ENCODE measurements around the gene TARS3.
"Not testable (repeated sequence)": the region's sequence is repeated elsewhere in the genome, so short reads cannot be mapped to it uniquely, and the experiment has no call there.

The TARS3 gene

DNA sequence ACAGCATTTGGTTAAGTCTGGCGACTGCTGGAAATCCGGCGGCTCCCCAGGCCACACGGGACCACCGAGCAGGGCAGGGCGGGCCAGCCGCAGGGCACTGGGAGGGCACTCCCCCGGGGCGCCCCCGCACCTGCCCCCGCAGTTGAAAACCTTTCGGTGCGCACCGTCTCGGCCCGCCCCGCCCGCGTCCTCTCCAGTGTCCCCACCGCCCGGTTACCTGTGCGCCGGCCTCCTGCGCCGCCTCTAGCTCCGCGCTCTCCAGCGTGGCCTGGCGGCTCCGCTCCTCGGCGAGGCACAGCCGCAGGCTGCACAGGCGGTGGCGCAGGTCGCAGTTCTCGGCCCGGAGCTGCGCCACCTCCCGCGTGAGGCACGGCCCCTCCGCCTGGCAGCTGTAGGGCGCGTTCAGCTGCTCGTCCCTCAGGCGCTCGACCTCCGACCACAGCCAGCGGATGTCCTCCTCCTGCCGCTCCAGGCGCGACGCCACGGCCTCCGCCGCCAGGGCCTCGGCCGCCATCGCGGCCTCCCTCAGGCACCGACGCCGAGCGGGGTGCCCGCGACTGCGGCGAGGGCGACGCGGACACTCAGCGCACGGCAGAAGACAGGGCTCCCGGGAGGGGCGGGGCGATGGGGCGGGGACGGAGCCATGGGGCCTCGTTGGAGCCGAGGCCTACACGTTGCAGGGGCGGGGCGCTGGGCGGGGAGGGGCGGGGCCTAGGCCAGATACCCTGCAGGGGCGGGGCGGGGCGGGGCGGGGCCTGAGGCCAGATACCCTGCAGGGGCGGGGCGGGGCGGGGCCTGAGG is at the start of gene TARS3:
Gene TARS3, minus strand, starts transcription at position 600 of the 801 bp plus-strand sequence. Its CDS starts 86 bp downstream, at position 514.
- peak; percentile 81 for DNase-seq

DNA sequence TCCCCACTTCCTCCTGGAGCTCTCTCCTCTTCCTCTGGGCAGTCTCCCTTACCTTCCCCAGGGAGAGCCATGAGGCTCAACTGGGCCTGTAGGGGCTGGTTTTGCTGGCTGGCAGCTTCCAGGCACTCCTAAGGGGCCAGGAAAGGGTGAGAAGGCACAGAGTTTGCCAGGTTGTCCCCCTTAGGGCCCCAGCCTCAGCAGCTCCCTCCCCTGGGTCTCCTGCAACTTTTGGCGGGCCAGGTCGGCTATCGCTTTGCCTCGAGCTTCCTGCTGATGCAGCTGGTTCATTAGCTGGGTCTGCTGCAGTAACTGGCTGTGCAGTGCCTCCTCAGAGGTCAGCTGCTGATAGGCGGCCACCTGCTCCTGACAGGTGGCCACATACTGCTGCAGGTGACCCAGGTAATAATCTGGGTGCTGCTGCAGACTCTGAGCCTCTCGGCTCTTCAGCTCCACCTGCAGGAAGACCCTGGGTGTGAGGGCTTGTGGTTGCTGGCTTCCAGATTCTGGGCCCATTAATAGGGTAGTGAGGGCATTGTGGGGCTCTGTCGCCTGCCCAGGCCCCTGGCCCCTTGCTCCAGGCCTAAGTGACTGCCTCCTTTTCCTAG is 49.3 kb upstream of the TARS3 start:
- DNase-seq = no peak

- DNase-seq = no peak
Observed at GRCh38 chr15:101772921-101773320, 48.6 kb upstream of the TARS3 start.

GRCh38 chr15:101767083-101767640 is 42.9 kb upstream of the TARS3 start:
- DNase-seq = not testable (repeated sequence)

DNA sequence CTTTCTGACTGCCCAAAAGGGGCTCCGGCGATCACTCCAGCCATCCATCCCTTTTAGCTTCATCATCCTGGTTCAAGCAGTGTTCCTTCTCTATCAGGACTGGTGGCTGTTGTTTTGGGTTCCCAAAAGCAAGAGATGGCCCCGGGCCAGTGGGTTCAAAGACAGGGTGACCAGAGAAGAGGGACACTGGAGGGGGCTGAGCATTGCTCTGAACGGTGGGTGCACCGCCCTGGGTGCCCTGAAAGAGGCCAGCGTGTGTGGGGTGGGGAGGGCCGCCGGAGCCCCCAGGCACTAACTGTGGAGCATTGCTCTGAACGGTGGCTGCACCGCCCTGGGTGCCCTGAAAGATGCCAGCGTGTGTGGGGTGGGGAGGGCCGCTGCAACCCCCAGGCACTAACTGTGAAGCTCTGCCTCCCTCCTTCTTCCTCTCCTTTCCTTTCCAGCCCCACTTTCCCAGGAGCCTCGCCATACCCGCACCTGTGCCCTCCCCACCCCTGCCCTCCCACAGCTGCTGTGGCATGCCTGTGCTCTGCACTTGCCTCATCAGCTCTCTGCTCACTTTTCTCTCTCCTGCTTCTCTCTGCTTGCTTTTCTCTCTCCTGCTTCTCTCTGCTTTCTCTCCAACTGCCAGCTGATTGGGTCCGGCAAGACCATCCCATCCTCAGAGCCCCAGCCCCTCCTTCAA is 41.6 kb upstream of the TARS3 start:
- no peak for DNase-seq

- DNase-seq = not testable (repeated sequence)
Observed at GRCh38 chr15:101765340-101765671, 41.0 kb upstream of the TARS3 start.

DNA sequence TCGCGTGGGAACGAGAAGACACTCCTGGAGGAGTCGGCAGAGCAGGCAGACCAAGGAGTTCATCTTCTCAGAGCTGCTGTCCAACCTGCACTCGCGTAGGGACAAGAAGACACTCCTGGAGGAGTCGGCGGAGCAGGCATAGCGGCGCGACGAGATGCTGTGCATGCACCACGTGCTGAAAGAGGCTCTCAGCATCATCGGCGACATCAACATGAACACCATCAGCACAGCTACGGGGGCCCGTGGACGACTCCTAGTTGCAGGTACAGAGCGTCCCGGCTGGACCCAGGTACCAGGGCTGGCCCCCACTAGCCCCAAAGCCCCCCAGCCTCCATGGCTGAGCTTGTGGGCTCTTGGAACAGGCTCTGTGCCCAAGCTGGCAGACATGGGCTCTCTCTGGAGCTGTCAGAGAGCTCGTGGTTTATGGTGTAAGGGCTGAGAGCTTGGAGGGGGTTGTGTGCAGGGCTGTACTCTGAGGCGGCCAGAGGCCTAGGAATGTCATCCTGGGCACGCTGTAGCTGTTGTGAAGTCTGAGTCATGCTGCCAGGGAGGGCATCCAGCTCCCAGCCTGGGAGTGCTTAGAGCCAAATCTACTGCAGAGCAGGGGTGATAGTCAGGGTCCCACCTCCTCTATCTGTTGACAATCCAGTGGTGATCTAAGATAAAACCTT is 40.5 kb upstream of the TARS3 start:
- DNase-seq = not testable (repeated sequence)

GRCh38 chr15:101746716-101747082 is 22.4 kb upstream of the TARS3 start:
- not testable (repeated sequence) for DNase-seq

DNA sequence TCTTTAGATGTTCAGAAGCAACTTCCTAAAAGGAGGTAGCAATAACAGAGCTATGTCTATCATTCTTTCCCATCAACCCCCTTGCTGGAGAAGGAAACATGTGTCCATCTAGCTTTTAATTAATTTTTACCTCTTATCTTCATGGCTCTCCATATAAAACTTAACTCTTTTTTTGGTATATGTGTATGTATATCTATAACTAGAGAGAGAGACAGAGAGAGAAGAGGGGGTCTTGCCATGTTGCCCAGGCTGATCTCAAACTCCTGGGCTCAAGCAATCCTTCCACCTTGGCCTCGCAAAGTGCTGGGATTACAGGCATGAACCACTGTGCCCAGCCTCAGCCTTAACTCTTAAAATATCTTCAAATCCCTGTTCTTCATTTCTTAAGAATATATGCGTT is 10.6 kb upstream of the TARS3 start:
- DNase-seq = not testable (repeated sequence)

GRCh38 chr15:101733545-101733944 is 9.3 kb upstream of the TARS3 start:
- no peak for DNase-seq

DNA sequence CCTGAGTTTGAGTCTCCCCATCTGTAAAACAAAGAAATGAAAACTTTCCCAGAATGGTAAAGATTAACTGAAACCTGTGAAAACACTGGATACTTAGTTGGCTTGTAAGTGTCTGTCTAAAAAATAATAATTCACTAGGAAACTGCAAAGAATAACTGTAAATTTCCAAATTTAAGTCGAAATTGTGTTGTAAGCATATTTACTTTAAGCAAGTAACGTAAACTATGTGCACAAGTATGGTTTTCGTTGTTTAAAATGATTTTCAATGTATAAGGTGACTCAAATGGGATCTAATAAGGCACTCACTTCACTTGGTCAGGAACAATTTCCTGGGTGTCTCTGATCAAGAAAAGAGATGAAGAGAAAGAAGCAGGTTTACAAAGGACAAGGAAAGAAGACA is 8.5 kb upstream of the TARS3 start:
- no peak for DNase-seq

GRCh38 chr15:101731746-101732145 is 7.5 kb upstream of the TARS3 start:
- no peak for DNase-seq

DNA sequence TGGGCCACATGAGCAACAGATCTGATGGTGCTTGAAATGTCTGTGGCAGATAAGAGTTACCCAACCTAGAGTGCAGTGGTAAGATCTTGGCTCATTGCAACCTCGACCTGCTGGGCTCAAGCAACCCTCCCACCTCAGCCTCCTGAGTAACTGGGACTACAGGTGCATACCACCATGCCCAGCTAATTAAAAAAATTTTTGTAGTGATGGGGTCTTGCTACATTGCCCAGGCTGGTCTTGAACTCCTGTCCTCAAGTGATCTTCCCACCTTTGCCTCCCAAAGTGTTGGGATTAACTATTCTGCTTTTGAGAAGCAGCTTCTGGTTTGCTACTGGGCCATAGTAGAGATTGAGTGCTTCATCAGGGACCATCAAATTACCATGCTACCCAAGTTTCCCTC is 2.9 kb upstream of the TARS3 start:
- no peak for DNase-seq

GRCh38 chr15:101725073-101725472 is 800 bp upstream of the TARS3 start:
- no peak for DNase-seq

- DNase-seq = no peak
Observed at GRCh38 chr15:101724675-101725005, 367 bp upstream of the TARS3 start.

GRCh38 chr15:101723171-101723873 is 951 bp downstream of the TARS3 start:
- DNase-seq = no peak

GRCh38 chr15:101718896-101719295 is 5.4 kb downstream of the TARS3 start:
- DNase-seq = no peak

DNA sequence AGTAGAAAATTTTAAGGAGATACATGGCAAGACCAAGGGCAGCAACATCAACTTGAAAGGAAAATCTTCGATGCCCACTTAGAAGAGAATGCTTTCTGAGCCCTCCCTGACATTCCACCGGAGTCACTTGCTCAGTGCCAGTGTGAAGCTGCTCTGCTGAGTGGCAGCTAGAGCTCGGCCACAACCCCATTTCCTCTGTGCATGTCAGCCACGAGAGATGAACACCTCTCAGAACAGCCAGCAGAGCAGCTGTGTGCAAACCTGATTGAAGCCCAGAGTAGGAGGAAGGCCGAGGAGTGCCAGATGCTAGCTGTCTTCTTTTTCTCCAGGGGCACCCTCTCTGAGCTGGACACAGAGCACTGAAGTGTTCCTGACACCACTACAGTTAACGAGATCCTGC is 12.2 kb downstream of the TARS3 start:
- DNase-seq = no peak

DNA sequence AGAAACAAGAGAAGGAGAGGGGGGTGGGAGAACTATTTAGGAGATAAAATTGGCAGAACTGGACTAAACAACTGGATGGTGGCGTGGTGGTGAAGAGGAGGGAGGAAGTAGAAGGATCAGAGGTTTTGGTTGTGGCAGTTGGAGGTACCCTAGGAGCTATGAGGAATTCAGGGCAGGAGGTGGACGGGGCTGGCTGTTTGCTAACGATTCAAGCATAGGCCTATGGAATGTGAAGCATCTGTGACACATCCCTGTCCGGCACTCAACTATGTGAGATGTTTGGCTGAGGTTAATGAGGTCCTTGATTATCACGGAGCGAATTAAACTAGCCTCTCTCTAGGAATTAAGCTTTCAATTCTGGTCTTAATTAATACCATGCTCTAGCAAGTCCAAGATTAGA is 13.5 kb downstream of the TARS3 start:
- no peak for DNase-seq

- no peak for DNase-seq
Observed at GRCh38 chr15:101709466-101709865, 14.8 kb downstream of the TARS3 start.

GRCh38 chr15:101707983-101708382 is 16.3 kb downstream of the TARS3 start:
- no peak for DNase-seq

DNA sequence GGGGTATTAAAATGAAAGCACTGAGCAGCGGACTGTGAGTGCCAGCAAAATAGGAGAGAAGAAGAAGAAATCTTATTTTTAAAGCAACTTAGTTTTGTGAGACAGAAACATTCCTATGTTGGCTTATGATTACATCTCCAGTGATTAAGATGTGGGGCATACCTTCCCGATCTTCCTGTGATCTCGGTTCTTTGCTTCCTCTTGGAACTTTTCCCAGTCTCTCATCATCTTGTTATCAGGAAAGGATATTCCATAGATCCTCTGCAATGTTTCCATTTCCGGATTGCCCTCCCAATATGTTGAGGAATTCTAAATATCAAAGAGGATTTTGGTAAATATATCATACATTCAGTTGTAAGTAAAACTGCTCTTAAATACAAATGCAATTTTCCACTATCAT is 22.2 kb downstream of the TARS3 start:
- no peak for DNase-seq

- no peak for DNase-seq
Observed at GRCh38 chr15:101698314-101698713, 26.0 kb downstream of the TARS3 start.

Measured in NCI-H2029 (cell line).